HG02938 (cell line): ENCODE results near the gene RNU5B-1.

Experiments used
- ATAC-seq: cut with Tn5 transposase; IDR thresholded peaks from one replicate; pipeline ENCODE4 v1.9.1; 2021; ENCODE audit warnings: mild to moderate bottlenecking, moderate library complexity; ENCODE audit not compliant: unreplicated experiment

Gene RNU5B-1

GRCh38 chr15:65287520-65287855 lies 17.0 kb upstream of the RNU5B-1 start:
- no peak for ATAC-seq

- no peak for ATAC-seq
Observed at GRCh38 chr15:65289261-65289854, 15.1 kb upstream of the RNU5B-1 start.

- ATAC-seq, result no peak
Observed at GRCh38 chr15:65290228-65290627, 14.2 kb upstream of the RNU5B-1 start.

- ATAC-seq, result no peak
Observed at GRCh38 chr15:65292938-65293518, 11.4 kb upstream of the RNU5B-1 start.

GRCh38 chr15:65298731-65299130 lies 5.7 kb upstream of the RNU5B-1 start:
- ATAC-seq, result no peak

GRCh38 chr15:65300924-65301441 lies 3.5 kb upstream of the RNU5B-1 start:
- no peak for ATAC-seq

GRCh38 chr15:65302061-65302460 lies 2.4 kb upstream of the RNU5B-1 start:
- ATAC-seq, result no peak

- ATAC-seq, result no peak
Observed at GRCh38 chr15:65303687-65304380, 643 bp upstream of the RNU5B-1 start.

- ATAC-seq, result peak; percentile 46
Observed at GRCh38 chr15:65305150-65305758, 777 bp downstream of the RNU5B-1 start.

GRCh38 chr15:65305776-65306175 lies 1.3 kb downstream of the RNU5B-1 start:
- ATAC-seq, result no peak

GRCh38 chr15:65306551-65306950 lies 2.1 kb downstream of the RNU5B-1 start:
- ATAC-seq, result no peak

- no peak for ATAC-seq
Observed at GRCh38 chr15:65307978-65308377, 3.5 kb downstream of the RNU5B-1 start.

- no peak for ATAC-seq
Observed at GRCh38 chr15:65309882-65310418, 5.5 kb downstream of the RNU5B-1 start.

GRCh38 chr15:65310431-65311137 lies 6.1 kb downstream of the RNU5B-1 start:
- ATAC-seq, result no peak

GRCh38 chr15:65311760-65312159 lies 7.3 kb downstream of the RNU5B-1 start:
- ATAC-seq, result no peak

GRCh38 chr15:65312400-65312916 lies 8.0 kb downstream of the RNU5B-1 start:
- ATAC-seq, result no peak

- ATAC-seq, result peak; percentile 51
Observed at GRCh38 chr15:65318870-65319356, 14.4 kb downstream of the RNU5B-1 start.

- ATAC-seq, result no peak
Observed at GRCh38 chr15:65323071-65323511, 18.6 kb downstream of the RNU5B-1 start.

- no peak for ATAC-seq
Observed at GRCh38 chr15:65326117-65326526, 21.6 kb downstream of the RNU5B-1 start.

- ATAC-seq, result no peak
Observed at GRCh38 chr15:65326818-65327217, 22.3 kb downstream of the RNU5B-1 start.
